HCT116 (cell line): ENCODE results near the gene AMMECR1. TPM values are rescaled to one million over a fixed set of nuclear protein-coding genes. Genes with fewer than 3 reads are reported as not detected.

Experiments
- ATAC-seq: fragments of 200-7000 bp; cut with Tn5 transposase; 2 replicates; pipeline ENCODE4 v1.9.1; 2020; ENCODE audit warnings: mild to moderate bottlenecking, moderate library complexity
- BruUV-seq: library from RNA; stranded (reverse); fragments of 400-500 nt; replicated peaks from 2 replicates; lab custom pipeline; 2021; lab: Mats Ljungman, UMichigan
- CTCF ChIA-PET: fragments of 300-600 bp; sonication (Branson Sonifier 250); formaldehyde crosslinking; loops from one replicate; lab custom pipeline; 2021; ENCODE audit warnings: antibody characterized with exemption; lab: Charles Lee
- POLR2A ChIA-PET: fragments of 300-600, 350-600 bp; sonication (Branson Sonifier 250); formaldehyde crosslinking; loops from one replicate; lab custom pipeline; 2021; ENCODE audit warnings: antibody characterized with exemption; lab: Charles Lee
- RAD21 ChIA-PET, 2 experiments: fragments of 300-600 bp; sonication (Branson Sonifier 250); formaldehyde crosslinking; loops; one replicate each; lab custom pipeline; 2023; ENCODE audit warnings: low total read pairs in 2 of 2; ENCODE audit not compliant: uncharacterized antibody in 2 of 2, unreplicated experiment in 2 of 2, low non-redundant PET in 1 of 2; lab: Charles Lee
- DNase-seq: peaks from one replicate; pipeline ENCODE4 v3.0.0-alpha.2; 2010; ENCODE audit warnings: low read depth, low spot score
- H2AFZ ChIP-seq: fragments of 200-600 bp; shearing (Covaris generic), sonication (generic); 2 replicates; pipeline ENCODE4 v1.6.1; 2017; ENCODE audit warnings: low read depth, mixed run types, mixed read lengths, antibody characterized with exemption, low read length; ENCODE audit not compliant: poor library complexity, severe bottlenecking
- H3K27ac ChIP-seq: 2 replicates; pipeline ENCODE4 v1.5.1; 2012; ENCODE audit warnings: low read depth, low read length
- H3K27me3 ChIP-seq: fragments of 200-600 bp; sonication (generic); 2 replicates; pipeline ENCODE4 v1.6.1; 2016; ENCODE audit warnings: mixed run types, low read length, mixed read lengths; ENCODE audit not compliant: insufficient read depth
- H3K36me3 ChIP-seq, 2 experiments: fragments of 200-500 bp in 1 of 2; fragments of 200-600 bp in 1 of 2; sonication (Bioruptor generic) in 1 of 2; sonication (generic) in 1 of 2; 2 replicates each; pipeline versions ENCODE4 v1.5.1 to v1.6.1; 2014 to 2016; ENCODE audit warnings: low read length in 2 of 2, inconsistent platforms in 1 of 2, mixed read lengths in 1 of 2, mixed run types in 1 of 2; ENCODE audit not compliant: insufficient read depth in 2 of 2, control insufficient read depth in 1 of 2
- H3K4me1 ChIP-seq, 2 experiments: fragments of 200-600 bp in 1 of 2; sonication (generic) in 1 of 2; 2 replicates each; pipeline versions ENCODE4 v1.5.1 to v1.6.1; 2012 to 2017; ENCODE audit warnings: low read length in 2 of 2, inconsistent platforms in 1 of 2, mild to moderate bottlenecking in 1 of 2, mixed read lengths in 1 of 2, mixed run types in 1 of 2, moderate library complexity in 1 of 2; ENCODE audit not compliant: insufficient read depth in 2 of 2, control insufficient read depth in 1 of 2
- H3K4me2 ChIP-seq: fragments of 200-600 bp; sonication (generic); 2 replicates; pipeline ENCODE4 v1.6.1; 2017; ENCODE audit warnings: mixed run types, low read length, mixed read lengths
- H3K4me3 ChIP-seq, 2 experiments: fragments of 200-600 bp in 1 of 2; sonication (generic) in 1 of 2; replicated peaks in 1 of 2; 2 replicates each; pipeline ENCODE4 v1.5.1; 2011 to 2016; ENCODE audit warnings: low read length in 2 of 2, control low read depth in 1 of 2, low read depth in 1 of 2, mild to moderate bottlenecking in 1 of 2, mixed read lengths in 1 of 2, mixed run types in 1 of 2
- H3K79me2 ChIP-seq: fragments of 200-600 bp; sonication (generic); 2 replicates; pipeline ENCODE4 v1.6.1; 2017; ENCODE audit warnings: mild to moderate bottlenecking, mixed run types, low read length, moderate library complexity, mixed read lengths; ENCODE audit not compliant: insufficient read depth
- H3K9ac ChIP-seq: fragments of 200-600 bp; sonication (generic); 2 replicates; pipeline ENCODE4 v1.6.1; 2016; ENCODE audit warnings: low read length, mixed read lengths
- H3K9me2 ChIP-seq: fragments of 200-600 bp; sonication (generic), shearing (Covaris generic); 2 replicates; pipeline ENCODE4 v1.6.1; 2017; ENCODE audit warnings: mixed run types, mild to moderate bottlenecking, moderate library complexity; ENCODE audit not compliant: insufficient read depth
- H3K9me3 ChIP-seq, 2 experiments: fragments of 200-500 bp in 1 of 2; fragments of 200-600 bp in 1 of 2; sonication (Bioruptor generic) in 1 of 2; sonication (generic) in 1 of 2; 2 replicates each; pipeline ENCODE4 v1.6.1; 2014 to 2017; ENCODE audit warnings: low read length in 2 of 2, mixed read lengths in 2 of 2, inconsistent platforms in 1 of 2, low read depth in 1 of 2, mild to moderate bottlenecking in 1 of 2, mixed run types in 1 of 2, moderate library complexity in 1 of 2; ENCODE audit not compliant: control insufficient read depth in 1 of 2, insufficient read depth in 1 of 2
- H4K20me1 ChIP-seq: fragments of 200-600 bp; sonication (generic), shearing (Covaris generic); 2 replicates; pipeline ENCODE4 v1.6.1; 2017; ENCODE audit warnings: mixed run types, mild to moderate bottlenecking, moderate library complexity; ENCODE audit not compliant: insufficient read depth
- CBX3 ChIP-seq: IDR thresholded peaks from 2 replicates; pipeline ENCODE4 v1.6.1; 2012; ENCODE audit warnings: low read depth
- CEBPB ChIP-seq: IDR thresholded peaks from 2 replicates; pipeline ENCODE4 v1.6.1; 2012; ENCODE audit warnings: low read depth
- ELF1 ChIP-seq: IDR thresholded peaks from 2 replicates; pipeline ENCODE4 v1.6.1; 2012; ENCODE audit warnings: low read depth, borderline replicate concordance
- EZH2phosphoT487 ChIP-seq: fragments of 200-600 bp; IDR thresholded peaks from 2 replicates; pipeline ENCODE4 v1.6.1; 2018; ENCODE audit warnings: antibody characterized with exemption, borderline replicate concordance
- JUND ChIP-seq: IDR thresholded peaks from 2 replicates; pipeline ENCODE4 v1.6.1; 2012
- POLR2A ChIP-seq: IDR thresholded peaks from 2 replicates; pipeline ENCODE4 v1.7.0; 2011; ENCODE audit warnings: borderline replicate concordance; ENCODE audit not compliant: insufficient read depth, insufficient read length; ENCODE audit errors: extremely low read depth
- POLR2AphosphoS5 ChIP-seq: IDR thresholded peaks from 2 replicates; pipeline ENCODE4 v1.6.1; 2011; ENCODE audit warnings: mild to moderate bottlenecking, low read depth, low read length, moderate library complexity
- RAD21 ChIP-seq: IDR thresholded peaks from 2 replicates; pipeline ENCODE4 v1.6.1; 2012; ENCODE audit warnings: low read depth, mild to moderate bottlenecking
- SIN3A ChIP-seq: IDR thresholded peaks from 2 replicates; pipeline ENCODE4 v1.6.1; 2012; ENCODE audit warnings: low read depth
- SRF ChIP-seq: IDR thresholded peaks from 2 replicates; pipeline ENCODE4 v1.6.1; 2012; ENCODE audit warnings: low read depth
- TCF7L2 ChIP-seq: IDR thresholded peaks from 2 replicates; pipeline ENCODE4 v1.7.0; 2011; ENCODE audit warnings: borderline replicate concordance, inconsistent platforms; ENCODE audit not compliant: insufficient read depth, insufficient read length; ENCODE audit errors: extremely low read depth
- ZNF274 ChIP-seq: fragments of 200-500 bp; sonication (Bioruptor generic); IDR thresholded peaks from 2 replicates; pipeline ENCODE4 v1.6.1; 2014; ENCODE audit warnings: mild to moderate bottlenecking, low read depth, low read length, inconsistent platforms
- intact Hi-C: fragments of 100-400 bp; cut with micrococcal nuclease; formaldehyde crosslinking; loops from 2 replicates; pipeline ENCODE4 v1.10.0; 2022
- total RNA-seq: library from RNA; stranded (reverse); gene quantifications from one replicate; pipeline ENCODE4 v1.2.1, GENCODE V29; 2021; ENCODE audit not compliant: unreplicated experiment
- TF ChIP-seq, protein P1 (sequence below): IDR thresholded peaks from 2 replicates; pipeline ENCODE4 v1.6.1; 2012; ENCODE audit warnings: low read depth
- TF ChIP-seq, protein P2 (sequence below): IDR thresholded peaks from 2 replicates; pipeline ENCODE4 v1.6.1; 2012
- TF ChIP-seq, protein P3 (sequence below): IDR thresholded peaks from 2 replicates; pipeline ENCODE4 v1.6.1; 2012

AMMECR1 gene
- total RNA-seq, 1 experiment from 2014 or later, result 9.2 TPM

DNA sequence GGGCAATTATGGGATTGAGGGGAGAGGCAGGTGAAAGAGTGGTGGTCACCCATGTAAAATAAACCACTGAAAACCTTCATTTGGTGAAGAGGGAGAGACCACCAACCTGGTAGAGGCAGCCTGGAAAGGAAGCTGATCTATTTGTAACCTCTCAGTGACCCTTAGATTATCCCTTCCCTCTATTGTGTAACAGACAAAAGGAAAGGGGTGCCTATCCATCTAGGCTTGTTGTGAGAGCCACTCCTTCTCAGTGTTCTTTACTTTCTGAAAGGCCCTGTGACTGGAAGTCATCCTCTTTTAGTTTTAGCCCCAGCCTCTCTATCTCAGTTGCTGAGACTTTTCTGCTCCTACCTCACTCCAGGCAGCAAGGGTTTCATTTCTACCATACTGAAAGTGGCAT lies 172.6 kb downstream of the AMMECR1 start:
- ChIA-PET RAD21 (no interaction called here), CTCF (interaction anchor here (1.5 to 3.4 kb wide), 6 partner anchors 16 to 288 kb away, joined by 3 to 26 read pairs (median 8); no protein-coding TSS in a partner anchor), POLR2A (no interaction called here)
- Histone ChIP-seq H3K27me3 (no peaks in the 10 kb centered on the region), H3K4me1 (no peaks in the 10 kb centered on the region), H3K27ac (no peak overlapping the region), H3K9ac (no peak overlapping the region), H3K4me3 (no peak overlapping the region), H3K4me2 (no peak overlapping the region), H4K20me1 (no peaks in the 10 kb centered on the region), H3K79me2 (no peaks in the 10 kb centered on the region), H3K9me2 (no peaks in the 10 kb centered on the region), H3K9me3 (no peaks in the 10 kb centered on the region), H3K36me3 (no peaks in the 10 kb centered on the region), H2AFZ (no peak overlapping the region)
- DNase-seq (no peak), ATAC-seq (no peak)
- no TSS peak for BruUV-seq
- TF ChIP-seq, protein P1, sequence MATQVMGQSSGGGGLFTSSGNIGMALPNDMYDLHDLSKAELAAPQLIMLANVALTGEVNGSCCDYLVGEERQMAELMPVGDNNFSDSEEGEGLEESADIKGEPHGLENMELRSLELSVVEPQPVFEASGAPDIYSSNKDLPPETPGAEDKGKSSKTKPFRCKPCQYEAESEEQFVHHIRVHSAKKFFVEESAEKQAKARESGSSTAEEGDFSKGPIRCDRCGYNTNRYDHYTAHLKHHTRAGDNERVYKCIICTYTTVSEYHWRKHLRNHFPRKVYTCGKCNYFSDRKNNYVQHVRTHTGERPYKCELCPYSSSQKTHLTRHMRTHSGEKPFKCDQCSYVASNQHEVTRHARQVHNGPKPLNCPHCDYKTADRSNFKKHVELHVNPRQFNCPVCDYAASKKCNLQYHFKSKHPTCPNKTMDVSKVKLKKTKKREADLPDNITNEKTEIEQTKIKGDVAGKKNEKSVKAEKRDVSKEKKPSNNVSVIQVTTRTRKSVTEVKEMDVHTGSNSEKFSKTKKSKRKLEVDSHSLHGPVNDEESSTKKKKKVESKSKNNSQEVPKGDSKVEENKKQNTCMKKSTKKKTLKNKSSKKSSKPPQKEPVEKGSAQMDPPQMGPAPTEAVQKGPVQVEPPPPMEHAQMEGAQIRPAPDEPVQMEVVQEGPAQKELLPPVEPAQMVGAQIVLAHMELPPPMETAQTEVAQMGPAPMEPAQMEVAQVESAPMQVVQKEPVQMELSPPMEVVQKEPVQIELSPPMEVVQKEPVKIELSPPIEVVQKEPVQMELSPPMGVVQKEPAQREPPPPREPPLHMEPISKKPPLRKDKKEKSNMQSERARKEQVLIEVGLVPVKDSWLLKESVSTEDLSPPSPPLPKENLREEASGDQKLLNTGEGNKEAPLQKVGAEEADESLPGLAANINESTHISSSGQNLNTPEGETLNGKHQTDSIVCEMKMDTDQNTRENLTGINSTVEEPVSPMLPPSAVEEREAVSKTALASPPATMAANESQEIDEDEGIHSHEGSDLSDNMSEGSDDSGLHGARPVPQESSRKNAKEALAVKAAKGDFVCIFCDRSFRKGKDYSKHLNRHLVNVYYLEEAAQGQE, result no peak
- TF ChIP-seq POLR2A (no peak), ELF1 (no peak), TCF7L2 (no peak), ZNF274 (no peak), CEBPB (no peak), POLR2AphosphoS5 (no peak), JUND (no peak), EZH2phosphoT487 (no peak), SIN3A (no peak), SRF (no peak), RAD21 (no peak), CBX3 (no peak)
- TF ChIP-seq, protein P2, sequence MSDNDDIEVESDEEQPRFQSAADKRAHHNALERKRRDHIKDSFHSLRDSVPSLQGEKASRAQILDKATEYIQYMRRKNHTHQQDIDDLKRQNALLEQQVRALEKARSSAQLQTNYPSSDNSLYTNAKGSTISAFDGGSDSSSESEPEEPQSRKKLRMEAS, result no peak
- TF ChIP-seq, protein P3, sequence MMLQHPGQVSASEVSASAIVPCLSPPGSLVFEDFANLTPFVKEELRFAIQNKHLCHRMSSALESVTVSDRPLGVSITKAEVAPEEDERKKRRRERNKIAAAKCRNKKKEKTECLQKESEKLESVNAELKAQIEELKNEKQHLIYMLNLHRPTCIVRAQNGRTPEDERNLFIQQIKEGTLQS, result no peak
- intact Hi-C loops, result no loop called here

Other genes with a start within 250 kb of the AMMECR1 start
- gene RTL9, start 40.8 kb upstream of the AMMECR1 start, total RNA-seq, result 0.10 TPM